ENCODE results near the gene SARS2.

The SARS2 gene

DNA sequence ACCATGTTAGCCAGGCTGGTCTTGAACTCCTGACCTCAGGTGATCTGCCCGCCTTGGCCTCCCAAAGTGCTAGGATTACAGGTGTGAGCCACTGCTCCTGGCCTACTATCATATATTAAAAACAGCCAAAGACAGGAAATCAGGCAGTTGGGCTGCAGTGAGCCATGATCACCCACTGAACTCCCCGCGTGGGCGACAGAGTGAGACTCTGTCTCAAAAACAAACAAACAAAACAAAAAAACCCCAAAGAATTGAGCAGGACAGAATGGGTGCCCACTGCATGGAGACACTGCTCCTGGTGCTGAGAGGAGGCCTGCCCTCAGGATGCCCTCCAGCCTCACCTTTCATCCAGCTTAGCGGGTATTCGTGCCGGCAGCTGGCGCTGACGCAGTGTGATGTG is 47.3 kb downstream of the SARS2 start:
- Histone ChIP-seq H3K9me3 (ENCODE audit: insufficient read depth, low read depth, low read length) (no peaks in the 10 kb centered on the region), H3K9ac (ENCODE audit: low read depth, low read length, poor library complexity, severe bottlenecking) (no peak overlapping the region), H3F3A (ENCODE audit: low read depth) (peaks cover 9% of the 10 kb centered on the region)

GRCh38 chr19:38880882-38881609 is 49.5 kb downstream of the SARS2 start:
- Histone ChIP-seq H2AFZ (ENCODE audit: low read length) (no peak overlapping the region), H3K9ac (ENCODE audit: low read depth, low read length, poor library complexity, severe bottlenecking) (no peak overlapping the region), H3K27me3 (ENCODE audit: insufficient read depth, low read length, poor library complexity, severe bottlenecking) (no peaks in the 10 kb centered on the region), H3K79me2 (ENCODE audit: insufficient read depth, low read length) (no peaks in the 10 kb centered on the region), H3K9me3 (ENCODE audit: insufficient read depth, low read depth, low read length) (no peaks in the 10 kb centered on the region), H3K4me2 (ENCODE audit: low read depth, low read length, poor library complexity, severe bottlenecking) (no peak overlapping the region), H3K4me3 (ENCODE audit: low read length, poor library complexity, severe bottlenecking) (no peak overlapping the region), H3K4me1 (ENCODE audit: insufficient read depth, low read length, poor library complexity, severe bottlenecking) (peaks cover 35% of the 10 kb centered on the region), H3K36me3 (ENCODE audit: insufficient read depth, low read length) (no peaks in the 10 kb centered on the region), H4K20me1 (ENCODE audit: insufficient read depth, low read length, poor library complexity, severe bottlenecking) (no peaks in the 10 kb centered on the region), H3F3A (ENCODE audit: low read depth) (peaks cover 21% of the 10 kb centered on the region), H3K9me2 (replicated peaks; ENCODE audit: low read depth, low read length) (no peaks in the 10 kb centered on the region)
- TF ChIP-seq EZH2phosphoT487 (IDR thresholded peaks at IDR 0.05; ENCODE audit: borderline replicate concordance) = no peak
- TF ChIP-seq, protein P1, sequence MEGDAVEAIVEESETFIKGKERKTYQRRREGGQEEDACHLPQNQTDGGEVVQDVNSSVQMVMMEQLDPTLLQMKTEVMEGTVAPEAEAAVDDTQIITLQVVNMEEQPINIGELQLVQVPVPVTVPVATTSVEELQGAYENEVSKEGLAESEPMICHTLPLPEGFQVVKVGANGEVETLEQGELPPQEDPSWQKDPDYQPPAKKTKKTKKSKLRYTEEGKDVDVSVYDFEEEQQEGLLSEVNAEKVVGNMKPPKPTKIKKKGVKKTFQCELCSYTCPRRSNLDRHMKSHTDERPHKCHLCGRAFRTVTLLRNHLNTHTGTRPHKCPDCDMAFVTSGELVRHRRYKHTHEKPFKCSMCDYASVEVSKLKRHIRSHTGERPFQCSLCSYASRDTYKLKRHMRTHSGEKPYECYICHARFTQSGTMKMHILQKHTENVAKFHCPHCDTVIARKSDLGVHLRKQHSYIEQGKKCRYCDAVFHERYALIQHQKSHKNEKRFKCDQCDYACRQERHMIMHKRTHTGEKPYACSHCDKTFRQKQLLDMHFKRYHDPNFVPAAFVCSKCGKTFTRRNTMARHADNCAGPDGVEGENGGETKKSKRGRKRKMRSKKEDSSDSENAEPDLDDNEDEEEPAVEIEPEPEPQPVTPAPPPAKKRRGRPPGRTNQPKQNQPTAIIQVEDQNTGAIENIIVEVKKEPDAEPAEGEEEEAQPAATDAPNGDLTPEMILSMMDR (conservative IDR thresholded peaks at IDR 0.05; ENCODE audit: low read length) = no peak

More for the DNA sequence above, 47.3 kb downstream of the SARS2 start:
- no peak overlapping the region for H3K4me3 ChIP-seq (ENCODE audit: low read length, poor library complexity, severe bottlenecking)
- TF ChIP-seq EZH2phosphoT487 (IDR thresholded peaks at IDR 0.05; ENCODE audit: borderline replicate concordance) = no peak
- TF ChIP-seq, protein P1 (conservative IDR thresholded peaks at IDR 0.05; ENCODE audit: low read length) = no peak
- no peaks in the 10 kb centered on the region; the same call in 1 of the 2 replicates for H3K36me3 ChIP-seq (ENCODE audit: insufficient read depth, low read length)
- no peaks in the 10 kb centered on the region for H3K27me3 ChIP-seq (ENCODE audit: insufficient read depth, low read length, poor library complexity, severe bottlenecking)
- H4K20me1 ChIP-seq (ENCODE audit: insufficient read depth, low read length, poor library complexity, severe bottlenecking) = no peaks in the 10 kb centered on the region
- H3K4me1 ChIP-seq (ENCODE audit: insufficient read depth, low read length, poor library complexity, severe bottlenecking) = peaks cover 19% of the 10 kb centered on the region
- H3K9me2 ChIP-seq (replicated peaks; ENCODE audit: low read depth, low read length) = no peaks in the 10 kb centered on the region
- H3K4me2 ChIP-seq (ENCODE audit: low read depth, low read length, poor library complexity, severe bottlenecking) = no peak overlapping the region
- no peak overlapping the region for H2AFZ ChIP-seq (ENCODE audit: low read length)
- no peaks in the 10 kb centered on the region for H3K79me2 ChIP-seq (ENCODE audit: insufficient read depth, low read length)

DNA sequence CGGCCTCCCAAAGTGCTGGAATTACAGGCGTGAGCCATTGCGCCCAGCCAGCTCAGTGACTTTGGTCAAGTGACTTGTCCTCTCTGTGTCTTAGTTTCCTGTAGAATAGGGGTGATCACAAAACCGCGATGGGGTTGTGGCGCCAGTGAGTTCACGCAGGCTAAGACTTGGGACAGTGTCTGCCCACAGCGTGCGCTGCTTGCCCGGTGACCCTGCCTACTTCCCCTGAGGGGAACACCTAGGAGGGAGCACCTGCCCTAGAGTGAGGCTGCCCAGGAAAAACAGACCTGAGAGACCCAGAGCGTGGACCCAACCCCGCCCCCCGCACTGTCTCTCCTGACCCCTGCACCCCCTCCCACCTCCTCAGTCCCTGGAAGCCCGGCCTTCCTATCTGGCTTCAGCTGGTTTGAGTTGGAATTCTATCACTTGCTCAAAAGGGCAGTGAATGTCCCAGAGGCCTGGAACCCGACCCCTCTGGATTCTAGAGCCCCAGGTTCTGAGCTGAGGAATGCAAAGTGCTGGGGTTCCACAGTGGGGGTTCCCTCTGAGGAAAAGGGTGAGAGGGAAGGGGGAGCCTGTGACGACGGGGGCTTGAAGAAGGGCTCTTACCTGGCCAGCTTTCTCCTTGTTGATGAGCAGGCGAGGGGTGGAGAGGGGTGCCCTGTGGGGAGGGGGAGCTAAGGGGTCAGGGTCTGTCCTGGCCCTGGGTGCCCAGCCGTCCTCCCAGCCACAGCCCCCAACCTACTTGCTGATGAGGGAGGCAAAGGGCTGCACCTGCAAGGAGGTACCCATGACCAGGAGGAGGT is 50.3 kb downstream of the SARS2 start:
- no peaks in the 10 kb centered on the region for H3K9me2 ChIP-seq (replicated peaks; ENCODE audit: low read depth, low read length)
- no peak overlapping the region for H3K4me3 ChIP-seq (ENCODE audit: low read length, poor library complexity, severe bottlenecking)
- peak overlapping the region; percentile 94 for H3K9ac ChIP-seq (ENCODE audit: low read depth, low read length, poor library complexity, severe bottlenecking)
- H3K9me3 ChIP-seq (ENCODE audit: insufficient read depth, low read depth, low read length) = no peaks in the 10 kb centered on the region
- peaks cover 35% of the 10 kb centered on the region for H3K4me1 ChIP-seq (ENCODE audit: insufficient read depth, low read length, poor library complexity, severe bottlenecking)
- no peaks in the 10 kb centered on the region for H3K27me3 ChIP-seq (ENCODE audit: insufficient read depth, low read length, poor library complexity, severe bottlenecking)
- H3K36me3 ChIP-seq (ENCODE audit: insufficient read depth, low read length) = no peaks in the 10 kb centered on the region
- TF ChIP-seq EZH2phosphoT487 (IDR thresholded peaks at IDR 0.05; ENCODE audit: borderline replicate concordance) = no peak
- TF ChIP-seq, protein P1 (conservative IDR thresholded peaks at IDR 0.05; ENCODE audit: low read length) = no peak
- peaks cover 24% of the 10 kb centered on the region for H3F3A ChIP-seq (ENCODE audit: low read depth)
- H4K20me1 ChIP-seq (ENCODE audit: insufficient read depth, low read length, poor library complexity, severe bottlenecking) = no peaks in the 10 kb centered on the region
- H3K79me2 ChIP-seq (ENCODE audit: insufficient read depth, low read length) = no peaks in the 10 kb centered on the region
- H2AFZ ChIP-seq (ENCODE audit: low read length) = no peak overlapping the region
- peak overlapping the region; percentile 94 for H3K4me2 ChIP-seq (ENCODE audit: low read depth, low read length, poor library complexity, severe bottlenecking)

All from Loucy (cell line).